Subcutaneous adipose tissue (tissue), 4 donors: ENCODE measurements around the gene ADCY6. TPM values are rescaled to one million over a fixed set of nuclear protein-coding genes. Genes with fewer than 3 reads are reported as not detected.

Experiments used
- CTCF ChIP-seq: fragments of 450-650 bp; IDR thresholded peaks from one replicate; pipeline ENCODE4 v1.5.1; 2016; ENCODE audit warnings: low read depth, mild to moderate bottlenecking, control low read depth, antibody characterized with exemption, moderate library complexity
- total RNA-seq, 4 donors: library from RNA; depleted of rRNA; stranded (reverse); fragments of >200 nt; gene quantifications; one replicate each; pipeline ENCODE4 v1.1.0, GENCODE V29; 2016

The ADCY6 gene
- total RNA-seq, 4 donors from 2014 or later = 30.8 to 144 (median 55.9) TPM

DNA sequence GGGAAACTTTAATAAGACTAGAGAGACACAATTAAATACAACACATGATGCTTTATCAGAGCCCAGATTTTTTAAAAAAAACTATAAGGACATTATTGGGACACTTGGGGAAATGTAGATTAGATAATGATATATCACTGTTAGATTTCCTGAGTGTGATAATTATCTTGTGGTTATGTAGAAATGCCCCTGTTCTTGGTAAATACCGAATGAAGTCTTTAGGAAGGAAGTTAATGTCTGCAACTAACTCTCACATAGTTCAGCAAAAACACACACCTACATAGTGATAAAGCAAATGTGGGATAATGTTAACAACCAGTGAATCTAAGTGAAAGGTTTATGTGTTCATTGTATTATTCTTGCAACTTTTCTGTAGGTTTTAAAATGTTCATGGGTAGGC is 14.8 kb upstream of the ADCY6 start:
- TF ChIP-seq CTCF = no peak

DNA sequence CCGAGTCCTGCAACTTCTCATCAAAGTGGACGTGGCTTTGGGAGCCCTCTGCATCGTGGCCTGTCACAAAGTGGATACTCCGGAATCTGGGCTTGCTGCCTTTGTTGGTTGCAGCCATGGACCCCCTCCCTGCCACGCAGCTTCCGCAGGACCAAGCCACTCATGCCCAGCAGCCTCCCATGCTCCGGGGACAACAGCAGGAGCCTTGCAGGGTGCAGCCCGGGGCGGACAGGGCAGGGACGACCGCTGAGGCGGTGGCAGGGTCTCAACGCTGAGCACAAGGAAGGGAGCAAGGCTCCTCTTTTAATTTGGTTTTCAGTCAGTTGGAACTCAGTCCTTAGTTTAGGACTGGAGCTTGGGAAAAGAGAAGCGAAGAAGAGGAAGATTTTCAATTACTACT is 12.1 kb upstream of the ADCY6 start:
- TF ChIP-seq CTCF = no peak

GRCh38 chr12:48800457-48800856 is 11.6 kb upstream of the ADCY6 start:
- no peak for TF ChIP-seq CTCF

DNA sequence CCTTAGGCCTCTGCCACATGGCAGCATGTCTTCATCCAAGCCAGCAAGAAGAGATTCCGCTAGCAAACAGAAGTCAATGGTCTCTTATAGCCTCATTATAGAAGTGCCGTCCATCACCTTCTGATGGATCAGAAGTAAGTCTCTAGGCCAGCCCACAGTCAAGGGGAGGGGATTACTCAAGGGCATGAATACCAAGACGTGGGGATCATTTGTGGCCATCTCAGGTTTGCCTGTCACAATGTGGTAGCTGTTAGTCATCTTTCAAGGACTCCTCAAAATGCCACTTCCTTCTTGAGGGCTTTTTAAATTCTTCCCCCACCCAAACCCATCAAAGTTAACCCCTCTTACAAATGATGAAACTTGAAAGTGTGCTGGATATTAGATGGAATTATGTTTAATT is 8.1 kb upstream of the ADCY6 start:
- no peak for TF ChIP-seq CTCF

DNA sequence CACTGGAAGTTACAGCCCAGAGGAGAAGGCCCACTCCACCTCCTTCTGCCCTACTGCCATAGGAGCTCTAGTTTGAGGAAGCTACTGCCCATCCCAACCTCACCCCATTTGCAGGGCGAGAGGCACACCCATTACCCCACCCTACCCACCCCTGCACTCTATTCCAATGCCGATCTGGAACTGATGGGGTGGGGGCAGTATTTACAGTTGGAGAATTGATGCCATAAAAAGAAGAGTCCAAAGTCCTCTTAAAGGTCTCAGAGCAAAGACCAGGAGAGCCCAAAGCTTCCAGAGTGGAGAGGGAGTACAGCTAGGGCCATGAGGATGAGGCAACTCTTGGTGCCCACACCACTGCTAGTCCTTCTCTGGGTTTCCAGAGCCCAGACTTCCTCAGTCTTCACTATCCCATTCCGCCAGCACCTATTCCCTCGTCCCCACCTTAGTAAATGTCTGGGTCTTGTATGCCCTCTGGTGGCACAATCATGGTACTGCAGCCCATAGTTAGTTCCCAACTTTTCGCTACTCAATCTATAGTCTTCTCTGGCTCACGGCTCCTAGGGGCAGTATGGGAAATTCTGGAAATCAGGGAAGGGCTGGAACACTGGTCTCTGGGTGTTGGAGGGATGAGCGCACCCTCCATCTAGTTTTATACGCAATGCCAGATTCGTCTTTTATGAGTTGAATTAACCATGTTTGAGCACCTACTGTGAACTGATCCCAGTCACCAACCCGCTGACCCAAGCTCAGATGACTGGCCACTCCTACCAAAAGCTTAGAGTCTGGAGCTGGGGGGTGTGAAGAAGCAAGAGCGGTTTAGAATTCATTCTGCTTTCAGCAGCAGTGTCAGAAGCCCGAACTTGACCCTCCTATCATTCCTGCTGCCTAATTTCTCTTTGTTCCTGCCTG is 6.9 kb upstream of the ADCY6 start:
- TF ChIP-seq CTCF = no peak

- no peak for TF ChIP-seq CTCF
Measured at GRCh38 chr12:48794870-48795269, 6.0 kb upstream of the ADCY6 start.

- no peak for TF ChIP-seq CTCF
Measured at GRCh38 chr12:48793696-48794095, 4.8 kb upstream of the ADCY6 start.
